NOMO-1 treated with dmso at 0.1 percent for 144 hours (cell line): ENCODE results near the gene CDH13.

Source experiments
- DNase-seq: peaks from one replicate; lab custom pipeline; 2025; ENCODE audit not compliant: unreplicated experiment; lab: John Stamatoyannopoulos, UW

CDH13 gene

DNA sequence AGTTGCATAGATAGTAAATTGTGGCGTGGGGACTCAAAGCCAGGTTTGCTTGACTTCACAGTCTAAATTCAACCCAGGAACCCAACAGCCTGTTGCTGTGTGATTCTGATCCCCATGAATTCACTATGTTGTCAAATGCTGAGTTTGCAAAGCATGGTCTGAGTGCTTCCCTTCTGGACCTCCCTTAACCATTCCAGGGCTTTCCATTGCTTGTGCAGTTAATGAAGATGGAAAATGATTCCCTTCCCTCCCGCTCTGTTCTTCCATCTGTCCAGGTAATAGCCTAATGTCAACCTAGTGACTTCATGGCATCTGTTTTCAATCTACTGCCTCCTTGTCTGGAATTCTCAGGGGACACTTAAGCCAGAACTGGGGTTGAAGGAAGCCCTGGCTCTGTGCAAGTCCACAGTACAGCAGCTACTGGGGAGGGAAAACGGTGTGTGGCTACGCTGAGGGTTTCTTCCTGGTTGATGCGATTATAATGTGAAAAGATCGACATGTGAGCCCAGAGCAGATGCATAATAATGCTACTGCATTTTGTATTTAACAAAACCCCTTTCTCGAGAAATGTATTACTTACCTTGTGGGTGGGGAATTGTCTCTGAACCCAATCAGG lies 206.7 kb downstream of the CDH13 start:
- DNase-seq: no peak

DNA sequence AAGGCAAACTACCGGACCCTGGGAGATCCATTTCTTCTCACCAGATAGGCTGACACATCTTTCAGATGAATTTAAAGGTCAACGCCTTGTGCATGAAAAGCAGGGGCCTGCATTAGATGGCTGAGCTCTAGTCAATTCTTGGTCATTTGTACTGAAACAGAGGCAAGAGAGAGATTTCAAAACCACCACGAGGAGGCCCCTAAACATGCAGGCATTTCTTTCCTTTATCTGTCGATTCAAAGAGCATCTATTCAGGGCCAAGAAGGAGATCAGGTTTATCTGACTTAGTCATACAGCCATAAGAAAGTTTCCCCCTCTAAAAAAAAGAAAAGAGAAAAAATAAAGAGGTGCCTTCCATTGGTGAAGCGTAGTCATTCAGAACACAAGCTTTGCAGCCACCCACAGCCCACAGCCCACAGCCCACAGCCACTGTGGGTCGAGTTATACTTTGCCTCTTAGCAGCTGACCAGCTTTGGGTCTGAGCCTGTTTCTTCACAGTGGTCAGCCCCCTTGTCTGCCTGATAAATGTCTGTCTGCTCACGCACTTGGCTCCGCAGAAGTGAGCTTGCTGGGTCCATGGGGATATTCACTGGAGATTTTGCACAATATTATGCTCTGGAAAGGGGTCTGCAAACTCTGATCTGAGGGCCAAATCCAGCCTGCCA lies 207.5 kb downstream of the CDH13 start:
- no peak for DNase-seq

DNA sequence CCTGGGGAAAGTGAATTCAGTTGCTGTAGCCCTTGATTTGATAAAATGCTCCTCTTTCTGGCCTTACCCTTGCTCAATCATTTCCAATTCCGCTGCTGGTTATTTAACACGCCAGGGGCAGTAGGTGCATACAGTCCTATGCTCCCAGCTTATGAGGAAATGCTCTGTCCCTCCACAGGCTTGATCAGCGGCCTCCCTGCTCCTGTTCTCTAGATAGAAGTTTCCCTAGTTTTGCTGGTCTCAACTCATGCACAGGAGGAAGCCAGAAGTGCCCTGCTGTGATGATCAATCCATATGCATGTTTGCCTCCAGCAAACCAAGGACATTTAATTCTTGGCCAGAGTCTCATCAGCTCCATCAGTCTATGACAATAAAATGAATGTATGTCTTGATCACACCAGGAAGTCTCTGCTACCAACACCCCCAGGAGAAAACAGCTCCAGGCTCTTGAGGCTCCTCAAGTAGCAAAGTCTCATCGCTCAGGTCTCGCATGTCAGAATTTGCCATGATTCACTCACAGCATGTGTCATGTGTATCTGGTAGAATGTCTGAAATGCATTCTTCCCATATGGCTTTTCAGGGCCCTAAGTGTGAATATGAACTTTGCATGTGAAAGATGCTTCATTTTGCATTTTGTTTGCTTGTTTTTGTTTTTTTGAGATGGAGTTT lies 208.9 kb downstream of the CDH13 start:
- no peak for DNase-seq

DNA sequence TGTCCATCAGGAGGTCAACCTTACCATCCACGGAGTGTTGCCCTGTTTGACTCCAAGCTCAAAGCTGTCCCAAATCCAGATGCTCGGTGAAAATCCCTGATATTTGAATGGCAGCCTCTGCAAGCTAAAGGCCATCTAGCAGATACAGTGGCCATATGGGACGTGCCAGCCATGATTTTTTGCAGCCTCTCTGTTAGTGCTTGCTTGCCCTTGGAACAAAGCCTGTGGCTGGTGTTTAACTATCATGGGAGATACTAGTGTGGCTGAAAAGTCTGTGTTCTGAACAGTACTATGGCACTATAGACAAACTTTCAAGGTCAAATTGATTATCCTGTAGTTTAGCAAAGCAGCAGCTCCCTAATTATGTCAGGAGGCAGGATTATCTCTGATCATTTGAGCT lies 214.3 kb downstream of the CDH13 start:
- no peak for DNase-seq

DNA sequence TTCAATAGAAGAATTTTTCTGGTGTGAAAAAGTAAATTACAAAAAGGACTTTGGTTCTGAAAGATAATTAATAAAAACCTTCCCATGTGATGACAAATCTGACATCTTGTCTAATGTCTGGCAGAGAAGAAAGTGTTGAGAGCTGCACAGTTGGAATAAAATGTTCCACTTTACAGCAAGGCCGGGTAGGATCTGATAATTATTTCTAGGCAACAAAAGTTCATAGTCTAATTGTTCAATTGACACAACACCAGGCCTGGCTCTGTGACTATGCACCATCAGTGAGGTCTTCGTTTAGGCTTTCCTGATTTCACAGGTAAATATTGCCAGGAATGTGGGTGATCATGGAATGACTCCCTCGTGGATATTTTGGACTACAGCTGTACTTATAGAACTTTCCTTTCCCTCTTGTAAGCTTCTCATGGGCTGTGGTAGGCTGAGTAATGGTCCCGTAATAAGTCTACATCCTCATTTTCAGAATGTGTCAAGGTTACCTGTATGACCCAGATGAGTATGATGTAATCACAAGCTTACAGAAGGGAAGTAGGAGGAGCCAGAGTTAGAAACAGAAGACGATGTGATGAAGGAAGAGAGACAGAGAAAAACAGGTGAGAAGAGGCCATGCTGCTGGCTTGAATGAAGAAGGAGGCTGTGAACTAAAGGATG lies 217.0 kb downstream of the CDH13 start:
- DNase-seq: no peak

DNA sequence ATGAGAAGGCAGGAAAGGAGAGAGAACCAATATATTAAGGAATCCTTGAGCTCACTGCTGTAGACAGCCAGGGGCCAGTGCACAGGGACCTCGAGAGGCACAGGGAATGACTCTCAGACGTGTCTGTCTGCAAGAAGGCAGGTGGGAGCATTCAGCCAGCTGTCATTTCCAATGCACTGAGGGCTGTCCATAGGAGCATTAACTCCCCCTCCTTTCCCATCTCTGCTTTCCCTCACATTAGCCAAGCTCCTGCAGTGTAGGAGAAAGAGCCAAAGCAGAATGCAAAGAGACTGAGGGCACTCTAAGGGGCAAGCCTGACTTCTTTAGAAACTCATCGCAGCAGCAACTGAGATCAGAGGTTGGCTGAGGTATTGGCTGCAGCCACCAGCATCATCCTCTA lies 218.3 kb downstream of the CDH13 start:
- no peak for DNase-seq

DNA sequence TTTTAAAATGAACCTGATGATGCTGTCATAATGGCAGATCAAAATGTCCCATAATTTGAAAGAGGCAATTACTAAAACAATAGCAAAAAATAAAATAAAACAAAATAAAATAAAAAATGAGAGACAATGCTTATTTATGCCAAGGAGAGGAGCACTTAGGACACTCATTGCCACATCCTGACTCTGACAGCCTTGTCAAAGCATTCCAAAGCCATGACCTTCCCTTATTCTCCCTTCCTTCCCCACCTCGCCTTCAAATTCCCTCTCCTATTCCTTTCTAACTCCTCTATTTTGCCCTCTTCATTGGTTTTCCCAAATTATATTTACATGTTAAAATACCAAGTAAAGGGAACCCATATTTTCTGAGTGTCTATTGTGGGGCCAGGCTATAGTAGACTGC lies 220.0 kb downstream of the CDH13 start:
- DNase-seq: no peak

DNA sequence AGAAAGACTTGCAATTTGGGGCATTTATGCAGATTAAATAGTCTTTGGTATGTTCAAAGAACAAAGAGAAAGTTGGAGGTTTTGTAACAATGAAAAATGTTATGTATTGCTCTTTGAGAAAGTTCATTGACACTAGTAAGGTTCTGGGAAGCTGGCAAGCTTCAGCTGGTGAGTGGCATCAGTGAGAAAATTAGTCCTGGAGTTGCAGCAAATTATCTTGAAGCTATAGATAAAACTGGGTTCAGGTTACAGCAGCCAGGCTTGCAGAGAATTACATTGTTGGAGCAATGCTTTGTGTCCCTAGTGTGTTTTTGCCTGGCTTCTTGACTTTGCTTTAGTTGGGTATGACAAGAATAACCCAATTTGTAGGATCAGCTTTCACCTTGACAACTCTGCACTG lies 221.2 kb downstream of the CDH13 start:
- no peak for DNase-seq

DNA sequence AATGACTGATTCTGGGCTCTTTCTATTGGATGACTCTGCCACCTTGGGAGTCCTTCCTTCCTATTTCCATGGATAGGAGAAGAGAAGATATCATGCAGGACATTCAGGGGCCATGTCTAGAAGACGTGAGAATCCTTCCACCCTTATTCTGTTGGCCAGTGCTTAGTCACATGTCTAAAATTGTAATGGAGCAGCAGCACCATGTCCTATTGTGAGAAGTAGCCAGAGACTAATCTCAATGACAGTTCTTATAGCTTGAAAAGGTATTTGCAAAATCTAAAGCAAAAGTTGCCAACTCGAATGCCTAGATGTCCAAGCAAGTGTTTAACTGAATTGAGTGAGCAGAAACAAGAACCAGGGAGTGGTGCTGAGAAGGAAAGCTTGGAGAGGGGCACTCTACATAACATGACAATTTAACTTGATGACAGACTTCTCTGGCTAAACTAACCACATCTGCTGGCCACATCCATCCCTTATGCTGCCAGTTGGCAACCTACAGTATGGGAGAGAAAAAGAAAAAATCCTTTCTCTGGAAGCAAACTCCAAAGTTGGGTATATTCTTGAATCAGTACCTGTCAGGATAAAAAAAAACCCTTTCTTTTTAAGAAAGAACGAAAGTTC lies 225.7 kb downstream of the CDH13 start:
- DNase-seq: no peak

DNA sequence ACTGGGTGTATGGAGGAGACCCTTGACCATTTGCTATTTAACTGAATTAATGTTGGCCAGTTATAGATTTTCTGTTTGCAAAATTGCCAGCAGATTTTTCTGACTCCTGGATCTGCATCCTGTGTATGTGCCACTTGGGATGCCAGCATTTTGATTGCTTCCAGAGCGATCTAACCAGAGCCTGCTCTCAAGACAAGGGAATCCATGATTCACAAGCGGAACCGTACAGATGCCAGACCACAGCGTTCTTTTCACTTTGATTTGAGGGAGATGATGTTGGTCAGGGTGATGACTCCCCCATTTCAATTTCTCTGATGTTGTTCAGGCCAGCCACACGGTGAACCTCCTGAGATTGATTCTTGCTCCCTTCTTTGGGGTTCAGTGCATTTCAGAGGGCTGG lies 228.7 kb downstream of the CDH13 start:
- DNase-seq: no peak

DNA sequence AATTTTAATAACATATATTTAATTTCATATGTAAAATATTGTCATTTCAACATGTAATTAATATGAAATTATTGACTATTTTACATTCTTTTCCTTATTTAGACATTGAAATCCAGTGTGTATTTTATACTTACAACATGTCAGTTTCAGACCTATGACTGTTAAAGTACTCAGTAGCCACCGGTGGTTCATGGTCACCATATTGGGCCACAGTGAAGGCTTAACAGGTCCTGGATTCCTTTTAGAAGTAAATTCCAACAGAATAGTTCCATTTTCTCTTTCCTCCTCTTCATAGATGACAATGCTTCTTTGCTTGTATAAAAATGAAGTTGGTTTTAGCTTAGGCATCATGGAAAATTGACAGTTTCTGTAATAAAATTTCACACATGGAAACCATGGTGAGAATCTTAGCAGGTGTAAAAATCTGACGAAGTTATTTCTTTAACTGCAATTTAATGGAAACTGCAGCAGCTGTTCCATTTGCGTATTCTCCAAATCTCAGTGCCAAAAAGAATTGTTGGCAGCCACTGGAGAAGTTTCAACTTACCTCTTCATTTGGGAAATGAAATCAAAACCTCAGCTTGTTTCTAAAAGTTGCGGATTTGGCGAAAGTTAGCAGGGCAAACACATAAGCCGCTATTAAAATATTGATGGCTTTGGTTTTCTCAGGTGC lies 231.1 kb downstream of the CDH13 start:
- no peak for DNase-seq

DNA sequence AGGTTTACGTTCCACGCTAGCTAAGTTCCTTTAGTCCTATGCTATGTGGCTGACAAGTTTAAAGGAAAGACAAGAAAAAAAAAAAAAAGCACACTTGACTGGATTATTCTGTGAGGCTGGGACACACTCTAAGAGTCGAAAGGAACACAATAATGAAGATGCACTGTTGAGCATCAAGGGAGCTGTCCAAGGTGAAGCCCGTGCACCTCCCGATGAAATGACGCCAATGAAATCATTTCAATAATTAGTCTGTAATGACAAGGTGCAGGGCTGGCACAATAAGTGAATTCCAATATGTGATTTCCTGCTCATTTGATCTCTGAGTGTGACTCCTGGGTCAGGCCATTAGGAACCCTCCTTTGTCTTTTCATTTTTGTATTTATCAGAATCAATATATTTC lies 232.9 kb downstream of the CDH13 start:
- DNase-seq: no peak

DNA sequence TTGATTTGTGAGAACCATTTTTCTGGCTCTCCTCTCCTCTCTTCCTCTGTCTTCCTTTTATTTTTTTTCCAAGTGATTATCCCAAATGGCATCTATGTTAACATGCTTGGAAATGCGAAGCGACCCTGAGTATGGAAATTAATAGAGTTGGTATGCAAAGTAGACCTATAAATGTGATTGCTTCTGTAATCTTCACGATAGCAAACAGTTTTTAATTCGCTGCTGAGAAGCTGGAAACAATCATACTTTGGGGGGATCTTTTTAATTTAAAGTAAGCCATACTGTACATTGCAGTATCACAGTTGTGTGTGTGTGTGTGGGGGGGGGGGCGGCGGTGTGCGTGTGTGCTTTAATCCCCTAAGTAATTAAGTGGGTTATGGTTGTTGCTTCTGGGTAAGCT lies 233.3 kb downstream of the CDH13 start:
- no peak for DNase-seq

DNA sequence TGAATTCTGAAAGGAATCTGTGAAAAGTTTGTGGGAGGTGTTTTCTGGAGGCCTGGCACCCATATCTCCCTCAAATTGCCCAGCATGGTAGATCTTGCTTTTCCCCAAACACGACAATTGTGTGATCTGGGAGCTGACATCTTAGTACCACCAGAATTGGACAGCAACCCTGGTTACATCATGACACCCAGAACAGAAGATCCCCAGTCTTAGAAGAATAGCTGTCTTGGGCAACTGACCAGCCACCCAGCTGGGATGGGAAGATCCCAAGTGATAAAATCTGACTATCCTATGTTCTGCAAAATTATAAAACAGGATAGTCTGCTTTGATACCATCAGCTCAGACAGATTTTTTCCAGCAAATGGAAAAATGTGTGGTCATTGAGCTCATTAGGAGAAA lies 235.3 kb downstream of the CDH13 start:
- no peak for DNase-seq

DNA sequence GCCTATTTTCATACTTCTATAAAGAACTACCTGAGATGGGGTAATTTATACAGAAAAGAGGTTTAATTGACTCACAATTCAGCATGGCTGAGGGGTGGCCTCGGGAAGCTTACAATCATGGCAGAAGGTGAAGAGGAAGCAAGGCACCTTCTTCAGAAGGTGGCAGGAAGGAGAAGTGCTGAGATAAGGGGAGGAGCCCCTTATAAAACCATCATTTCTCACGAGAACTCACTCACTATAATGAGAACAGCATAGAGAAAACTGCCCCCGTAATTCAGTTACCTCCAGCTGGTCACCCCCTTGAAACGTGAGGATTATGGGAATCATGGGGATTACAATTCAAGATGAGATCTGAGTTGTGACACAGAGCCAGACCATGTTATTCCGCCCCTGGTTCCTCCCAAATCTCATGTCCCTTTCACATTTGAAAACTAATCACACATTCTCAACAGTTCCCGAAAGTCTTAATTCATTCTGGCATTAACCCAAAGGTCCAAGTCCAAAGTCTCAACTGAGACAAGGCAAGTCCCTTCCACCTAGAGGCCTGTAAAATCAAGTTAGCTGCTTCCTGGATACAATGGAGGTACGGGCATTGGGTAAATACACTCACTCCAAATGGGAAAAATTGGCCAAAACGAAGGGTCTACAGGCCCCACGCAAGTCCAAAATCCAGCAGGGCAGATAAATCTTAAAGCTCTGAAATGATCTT lies 237.7 kb downstream of the CDH13 start:
- DNase-seq: no peak

DNA sequence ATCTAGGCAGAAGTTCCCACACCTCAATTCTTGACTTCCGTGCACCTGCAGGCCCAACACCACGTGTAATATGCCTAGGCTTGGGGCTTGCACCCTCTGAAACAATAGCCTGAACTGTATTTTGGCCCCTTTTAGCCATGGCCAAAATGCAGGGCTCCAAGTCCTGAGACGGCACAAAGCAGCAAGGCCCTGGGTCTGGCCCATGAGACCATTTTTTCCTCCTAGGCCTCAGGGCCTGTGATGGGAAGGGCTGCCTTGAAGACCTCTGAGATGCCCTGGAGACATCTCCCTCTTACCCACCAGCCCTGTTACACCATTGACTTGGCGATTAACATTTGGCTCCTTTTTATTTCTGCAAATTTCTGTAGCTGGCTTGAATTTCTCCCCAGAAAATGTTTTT lies 238.6 kb downstream of the CDH13 start:
- no peak for DNase-seq

DNA sequence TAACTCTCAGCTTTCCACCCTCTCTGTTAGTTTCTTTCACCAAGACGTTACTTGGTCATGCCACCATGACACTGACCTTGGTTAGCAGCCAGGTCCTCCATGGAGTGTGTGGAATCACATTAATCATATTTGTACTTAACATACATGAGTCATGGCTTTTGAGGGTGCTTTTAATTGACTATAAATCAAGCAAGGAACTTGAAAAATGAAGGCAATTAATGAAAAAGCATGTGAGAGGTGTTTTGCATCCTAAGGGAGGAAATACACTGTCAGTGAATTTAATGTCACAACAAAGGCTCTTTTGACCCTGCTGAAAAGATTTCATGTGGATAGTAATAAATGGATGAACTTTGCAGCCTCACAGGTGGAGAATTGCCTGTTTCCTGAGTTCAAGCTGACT lies 240.7 kb downstream of the CDH13 start:
- no peak for DNase-seq

DNA sequence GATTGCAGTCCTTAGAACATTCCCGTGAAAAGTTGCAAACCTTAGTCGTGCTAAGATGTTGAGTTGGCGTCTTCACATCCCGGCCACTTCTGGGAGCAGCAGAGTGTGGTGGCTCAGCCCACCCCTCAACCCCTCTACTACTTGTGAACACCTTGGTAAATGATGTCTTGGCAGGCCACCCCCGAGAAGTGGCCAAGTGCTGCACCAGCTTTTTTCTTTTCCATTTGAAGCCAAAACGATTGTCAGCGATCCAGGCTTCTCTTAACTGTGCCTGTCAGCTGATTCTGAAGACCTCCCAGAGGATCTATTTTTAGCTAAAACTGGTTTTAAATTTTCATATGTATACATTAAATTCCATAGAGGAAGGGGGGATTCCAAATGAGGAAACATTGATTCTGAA lies 247.5 kb downstream of the CDH13 start:
- DNase-seq: no peak

DNA sequence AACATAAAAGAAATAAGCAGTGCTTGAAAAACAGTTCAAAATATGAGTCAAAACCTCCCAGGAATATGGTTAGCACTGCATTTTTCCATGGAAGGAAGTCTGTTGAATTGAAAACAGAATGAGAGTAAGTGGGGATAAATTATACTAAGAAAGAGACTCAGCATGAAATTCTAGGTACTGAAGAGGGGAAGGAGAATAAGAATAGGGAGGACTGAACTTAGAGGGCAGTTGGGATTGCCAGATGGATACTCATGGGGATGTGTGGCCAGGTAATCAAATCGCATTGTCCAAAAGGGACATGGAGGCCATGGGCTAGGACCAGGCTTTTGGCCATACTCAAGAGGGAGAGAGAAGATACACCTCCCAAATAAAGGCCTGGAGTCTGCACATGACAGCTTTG lies 247.9 kb downstream of the CDH13 start:
- no peak for DNase-seq

DNA sequence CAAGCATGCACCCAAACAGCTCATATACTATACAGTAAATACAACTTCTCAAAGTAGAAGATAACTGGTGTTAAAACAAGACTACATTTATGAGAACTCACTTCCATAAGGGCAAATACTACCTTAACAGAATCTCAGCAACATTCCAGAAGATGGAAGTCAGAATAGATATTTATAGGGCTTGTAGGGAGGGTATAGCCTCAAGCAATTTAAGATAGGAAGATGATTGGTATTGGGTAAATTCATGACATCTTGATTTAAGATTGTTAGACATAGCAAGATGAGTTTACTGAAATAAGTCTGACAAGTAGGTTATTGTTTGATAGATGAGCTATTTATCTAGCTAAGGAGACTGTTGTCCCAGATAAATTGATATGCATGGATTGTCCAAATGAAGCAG lies 250.2 kb downstream of the CDH13 start:
- DNase-seq: no peak

DNA sequence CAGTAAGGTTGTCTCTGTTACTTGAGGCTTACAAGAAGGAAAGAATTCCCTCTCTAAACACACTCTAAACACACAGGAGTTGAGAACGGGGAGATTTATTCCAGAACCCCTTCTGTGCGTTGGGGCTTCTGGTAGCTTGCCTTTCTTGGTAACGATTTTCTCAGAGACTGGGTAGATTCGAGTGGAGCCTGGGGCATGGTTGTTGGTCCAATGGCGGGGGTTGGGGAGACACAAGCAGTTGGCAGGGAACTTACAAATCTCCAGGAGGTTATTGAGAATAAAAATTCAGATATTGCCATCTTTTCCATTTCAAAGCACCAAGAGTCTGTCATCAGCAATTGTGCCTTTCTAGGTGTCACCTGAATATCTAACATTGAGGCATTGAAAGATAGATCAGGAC lies 251.7 kb downstream of the CDH13 start:
- no peak for DNase-seq
